K562 (cell line): ENCODE data around the gene NCCRP1. TPM values are rescaled to one million over a fixed set of nuclear protein-coding genes. Genes with fewer than 3 reads are reported as not detected.

ENCODE experiments used
- ARID4B ChIP-seq: sonication (generic); formaldehyde crosslinking; IDR thresholded peaks from 2 replicates; pipeline ENCODE4 v1.8.0; 2022; ENCODE audit warnings: mild to moderate bottlenecking, missing genetic modification reagents
- DMBX1 ChIP-seq: fragments of 250-450 bp; sonication (Bioruptor Pico); IDR thresholded peaks from 2 replicates; pipeline ENCODE4 v1.8.0; 2022; ENCODE audit warnings: inconsistent platforms, mild to moderate bottlenecking, moderate library complexity, borderline replicate concordance
- ESRRA ChIP-seq: fragments of 450-650 bp; IDR thresholded peaks from 2 replicates; pipeline ENCODE4 v1.6.1; 2014; ENCODE audit warnings: low read depth, mild to moderate bottlenecking, moderate library complexity, borderline replicate concordance
- FOXM1 ChIP-seq, 2 experiments: fragments of 450-650 bp in 1 of 2; sonication (generic) in 1 of 2; formaldehyde crosslinking in 1 of 2; IDR thresholded peaks; 2 replicates each; pipeline versions ENCODE4 v1.6.1 to v1.9.0; 2017 to 2022; ENCODE audit warnings: low read depth in 2 of 2, mild to moderate bottlenecking in 2 of 2, missing genetic modification reagents in 1 of 2, moderate library complexity in 1 of 2
- LEF1 ChIP-seq: fragments of 450-650 bp; IDR thresholded peaks from 2 replicates; pipeline ENCODE4 v1.6.1; 2016; ENCODE audit warnings: mild to moderate bottlenecking
- MXD1 ChIP-seq: fragments of 250-450 bp; sonication (Bioruptor Pico); IDR thresholded peaks from 2 replicates; pipeline ENCODE4 v1.8.0; 2021; ENCODE audit warnings: borderline replicate concordance, mild to moderate bottlenecking, moderate library complexity; ENCODE audit not compliant: poor library complexity, severe bottlenecking
- PHB2 ChIP-seq: fragments of 450-650 bp; IDR thresholded peaks from 2 replicates; pipeline ENCODE4 v1.6.1; 2017; ENCODE audit warnings: low read depth
- POLR2H ChIP-seq: IDR thresholded peaks from 2 replicates; pipeline ENCODE4 v1.6.1; 2016; ENCODE audit warnings: missing genetic modification characterization, low read depth, mild to moderate bottlenecking, control low read depth, missing compliant biosample characterization, moderate library complexity
- PPARD ChIP-seq: fragments of 250-450 bp; sonication (Bioruptor Pico); IDR thresholded peaks from 2 replicates; pipeline ENCODE4 v1.8.0; 2022; ENCODE audit warnings: inconsistent platforms, mild to moderate bottlenecking, moderate library complexity
- ZNF274 ChIP-seq: IDR thresholded peaks from 2 replicates; pipeline ENCODE4 v1.6.1; 2011; ENCODE audit warnings: low read depth, mild to moderate bottlenecking, low read length, moderate library complexity, borderline replicate concordance
- ZNF584 ChIP-seq: fragments of 200-800 bp; sonication (Bioruptor generic); IDR thresholded peaks from 2 replicates; pipeline ENCODE4 v1.6.1; 2016; ENCODE audit warnings: low read depth, mild to moderate bottlenecking, missing genetic modification characterization, missing compliant biosample characterization
- ZNF699 ChIP-seq: fragments of 250-450 bp; sonication (Bioruptor Pico); IDR thresholded peaks from 2 replicates; pipeline ENCODE4 v1.8.0; 2021; ENCODE audit warnings: mild to moderate bottlenecking, moderate library complexity; ENCODE audit not compliant: insufficient replicate concordance
- polyA plus RNA-seq, 8 experiments: library from polyadenylated mRNA; depleted of rRNA in 4 of 8; stranded (reverse) in 5 of 8; unstranded in 3 of 8; fragments of >200 nt; fragmentation: Nextera tagmentation in 2 of 8; fragmentation: Illumina TruSeq in 1 of 8; extraction: Ambion mirVana in 2 of 8; extraction: Trizol in 1 of 8; gene quantifications; 2 replicates each; pipeline versions ENCODE4 v1.2.1 to v1.2.3, GENCODE V29; 2011 to 2014; ENCODE audit warnings: inconsistent platforms in 1 of 8, missing spikeins in 1 of 8
- total RNA-seq, 7 experiments: library from RNA; depleted of rRNA in 6 of 7; stranded (reverse); fragments of >200 nt in 6 of 7; fragmentation: Illumina TruSeq in 2 of 7; extraction: Trizol in 2 of 7; gene quantifications; 2 replicates each; pipeline versions ENCODE4 v1.2.1 to v1.2.3, GENCODE V29; 2011 to 2021; ENCODE audit warnings: low replicate concordance in 1 of 7

The NCCRP1 gene
- total and polyA plus RNA-seq, 9 of the 15 experiments (the other 6 are each of a cell fraction or from before 2014, with no cell fraction given) = 0.05 TPM; not detected in 8

- no peak for TF ChIP-seq ARID4B
- TF ChIP-seq MXD1 = no peak
- TF ChIP-seq ESRRA = no peak
- TF ChIP-seq ZNF274 = no peak
- no peak for TF ChIP-seq LEF1
- no peak for TF ChIP-seq FOXM1 (IDR thresholded peaks at IDR 0.05; ENCODE audit: low read depth)
- no peak for TF ChIP-seq FOXM1 (CRISPR knock-in tag; IDR thresholded peaks at IDR 0.05; ENCODE audit: low read depth)
- TF ChIP-seq DMBX1 = no peak
- no peak for TF ChIP-seq POLR2H (tag)
- TF ChIP-seq ZNF584 (CRISPR knock-in tag) = no peak
- no peak for TF ChIP-seq PPARD (CRISPR knock-in tag)
- TF ChIP-seq PHB2 = no peak
- TF ChIP-seq ZNF699 (CRISPR knock-in tag) = no peak
Observed at GRCh38 chr19:39154629-39155100, 42.1 kb upstream of the NCCRP1 start (continued).
